DND-41 (cell line): Measurements from ENCODE around the gene AGAP1.

Source experiments
- CTCF ChIP-seq: IDR thresholded peaks from 2 replicates; pipeline ENCODE4 v1.5.1; 2012; ENCODE audit warnings: borderline replicate concordance, low read length, moderate library complexity, mild to moderate bottlenecking; ENCODE audit not compliant: poor library complexity, severe bottlenecking; ENCODE audit errors: extremely low read depth
- EZH2 ChIP-seq: IDR thresholded peaks from 3 replicates; pipeline ENCODE4 v1.6.1; 2012; ENCODE audit warnings: borderline replicate concordance, low read depth, mild to moderate bottlenecking, moderate library complexity, low read length, inconsistent platforms; ENCODE audit not compliant: severe bottlenecking

DNA sequence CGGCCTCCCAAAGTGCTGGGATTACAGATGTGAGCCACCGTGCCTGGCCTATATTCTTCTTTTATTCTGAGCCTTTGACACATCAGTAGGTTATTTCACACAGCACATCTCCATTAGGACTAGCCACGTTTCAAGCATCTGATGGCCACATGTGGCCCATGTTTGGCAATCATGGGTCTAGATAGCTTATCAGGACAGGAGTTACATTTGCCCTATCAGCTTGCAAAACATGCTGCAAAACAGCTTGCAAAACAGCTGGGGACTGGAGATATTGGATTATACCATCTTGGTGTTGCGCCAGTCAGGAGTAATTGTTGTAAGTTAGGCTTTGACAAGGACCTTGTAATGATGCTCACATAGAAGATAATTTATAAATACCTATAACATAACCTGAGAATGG lies 579.4 kb downstream of the AGAP1 start:
- TF ChIP-seq CTCF (no peak), EZH2 (no peak)
